ENCODE results near the gene NEGR1.

The NEGR1 gene

DNA sequence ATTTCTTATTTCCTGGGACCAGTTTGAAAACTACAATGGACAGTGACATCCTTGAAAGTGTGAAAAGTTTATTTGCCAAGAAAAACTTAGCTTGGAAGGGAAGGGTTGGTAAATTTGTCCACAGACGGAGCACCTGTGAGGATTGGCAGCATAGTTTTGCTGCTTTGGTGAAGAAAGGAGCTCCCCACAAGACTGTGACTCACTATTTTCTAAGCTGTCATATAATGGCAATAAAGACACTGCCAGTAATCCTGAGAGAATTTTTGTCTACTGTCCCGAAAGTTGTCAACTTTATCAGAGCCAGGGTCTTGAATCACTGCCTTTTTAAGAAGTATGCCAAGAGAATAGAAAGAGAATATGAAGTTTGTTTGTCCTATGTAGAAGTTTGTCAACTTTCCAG, 230.8 kb downstream of the NEGR1 start:
- H3K36me3 ChIP-seq (ENCODE audit: control insufficient read depth in 2 of 2, insufficient read depth in 2 of 2, low read length in 2 of 2), result no peaks in the 10 kb centered on the region
- H3K9me3 ChIP-seq (ENCODE audit: control insufficient read depth in 2 of 2, low read length in 2 of 2), result no peaks in the 10 kb centered on the region
- no peaks in the 10 kb centered on the region for H3K4me1 ChIP-seq (ENCODE audit: control insufficient read depth, insufficient read depth, low read length)
- H3K9ac ChIP-seq (ENCODE audit: low read length in 2 of 2), result no peak overlapping the region
- H3K27me3 ChIP-seq (ENCODE audit: control insufficient read depth in 1 of 2, insufficient read depth in 2 of 2, low read length in 2 of 2), result no peaks in the 10 kb centered on the region
- H3K4me3 ChIP-seq (ENCODE audit: low read length in 2 of 2), result no peak overlapping the region
- no peak overlapping the region for H3K27ac ChIP-seq (ENCODE audit: low read length)

DNA sequence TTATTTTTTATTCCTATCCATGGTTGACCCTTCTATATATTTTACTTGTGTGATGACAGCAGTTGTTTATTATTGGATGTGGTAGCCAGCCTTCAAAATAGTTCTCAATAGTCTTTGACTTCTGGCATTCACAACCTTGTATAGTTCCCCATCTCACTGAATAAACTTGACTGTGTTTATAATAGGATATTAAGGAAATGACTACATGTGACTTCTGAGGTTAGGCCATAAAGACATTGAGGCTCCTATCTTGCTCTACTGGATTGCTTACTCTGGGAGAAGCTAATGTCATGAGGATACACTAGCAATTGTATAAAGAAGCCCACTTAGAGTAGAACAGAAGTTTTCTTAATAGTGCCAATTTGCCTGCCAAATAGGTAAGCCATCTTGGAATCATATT, 231.8 kb downstream of the NEGR1 start:
- Histone ChIP-seq H3K27ac (ENCODE audit: low read length) (no peak overlapping the region), H3K36me3 (ENCODE audit: control insufficient read depth in 2 of 2, insufficient read depth in 2 of 2, low read length in 2 of 2) (no peaks in the 10 kb centered on the region), H3K27me3 (ENCODE audit: control insufficient read depth in 1 of 2, insufficient read depth in 2 of 2, low read length in 2 of 2) (no peaks in the 10 kb centered on the region), H3K9ac (ENCODE audit: low read length in 2 of 2) (no peak overlapping the region), H3K4me1 (ENCODE audit: control insufficient read depth, insufficient read depth, low read length) (no peaks in the 10 kb centered on the region), H3K9me3 (ENCODE audit: control insufficient read depth in 2 of 2, low read length in 2 of 2) (no peaks in the 10 kb centered on the region), H3K4me3 (ENCODE audit: low read length in 2 of 2) (no peak overlapping the region)

DNA sequence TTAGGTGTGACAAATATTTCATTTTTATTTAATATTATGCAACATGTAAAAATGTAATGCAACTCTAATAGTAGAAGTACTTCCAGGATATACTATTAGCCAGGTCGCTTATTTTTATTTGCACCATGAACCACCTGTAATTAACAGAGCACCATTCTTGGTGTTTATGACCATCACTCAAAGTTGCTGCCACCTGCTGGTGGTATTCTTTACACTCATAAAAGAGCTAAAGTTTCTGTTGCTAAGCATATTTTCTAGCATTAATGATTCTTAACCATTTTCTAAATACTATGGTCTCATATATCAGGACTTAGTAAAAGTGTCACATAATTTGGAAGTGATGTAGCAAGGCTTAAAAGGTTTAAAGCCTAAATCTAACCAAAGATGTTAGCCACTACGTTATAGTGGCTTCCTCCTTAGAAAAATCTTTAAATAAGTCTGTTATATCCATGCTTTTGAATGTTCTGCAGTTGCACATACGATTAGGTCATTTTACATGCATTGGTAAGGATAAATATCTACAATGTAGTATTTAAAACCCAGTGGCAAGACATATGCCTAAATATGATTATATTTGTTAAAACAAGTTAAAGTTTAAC, 244.5 kb downstream of the NEGR1 start:
- no peaks in the 10 kb centered on the region for H3K36me3 ChIP-seq (ENCODE audit: control insufficient read depth in 2 of 2, insufficient read depth in 2 of 2, low read length in 2 of 2)
- H3K27ac ChIP-seq (ENCODE audit: low read length), result no peak overlapping the region
- no peaks in the 10 kb centered on the region for H3K4me1 ChIP-seq (ENCODE audit: control insufficient read depth, insufficient read depth, low read length)
- no peaks in the 10 kb centered on the region for H3K9me3 ChIP-seq (ENCODE audit: control insufficient read depth in 2 of 2, low read length in 2 of 2)
- no peak overlapping the region for H3K4me3 ChIP-seq (ENCODE audit: low read length in 2 of 2)
- no peak overlapping the region for H3K9ac ChIP-seq (ENCODE audit: low read length in 2 of 2)
- no peaks in the 10 kb centered on the region for H3K27me3 ChIP-seq (ENCODE audit: control insufficient read depth in 1 of 2, insufficient read depth in 2 of 2, low read length in 2 of 2)

DNA sequence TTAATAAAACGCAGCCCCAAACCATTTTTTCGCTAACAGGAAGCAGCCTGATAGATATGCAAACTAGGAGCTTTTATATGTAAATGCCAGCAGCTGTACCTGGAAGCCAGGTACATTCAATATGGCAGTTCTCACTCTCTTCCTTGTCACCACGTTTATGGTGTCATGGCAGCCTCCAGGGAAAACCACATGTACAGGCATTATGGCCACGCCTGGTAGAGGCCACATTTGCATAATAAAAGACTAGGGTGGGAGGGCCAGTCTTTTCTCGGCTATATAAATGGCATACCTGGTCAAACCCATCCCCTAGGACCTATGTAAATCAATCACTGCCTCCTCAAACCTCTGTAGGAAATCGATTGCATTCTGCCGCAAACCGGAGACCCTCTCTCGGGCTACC, 247.5 kb downstream of the NEGR1 start:
- Histone ChIP-seq H3K4me1 (ENCODE audit: control insufficient read depth, insufficient read depth, low read length) (no peaks in the 10 kb centered on the region), H3K4me3 (ENCODE audit: low read length in 2 of 2) (no peak overlapping the region), H3K27me3 (ENCODE audit: control insufficient read depth in 1 of 2, insufficient read depth in 2 of 2, low read length in 2 of 2) (no peaks in the 10 kb centered on the region), H3K27ac (ENCODE audit: low read length) (no peak overlapping the region), H3K36me3 (ENCODE audit: control insufficient read depth in 2 of 2, insufficient read depth in 2 of 2, low read length in 2 of 2) (no peaks in the 10 kb centered on the region), H3K9ac (ENCODE audit: low read length in 2 of 2) (no peak overlapping the region), H3K9me3 (ENCODE audit: control insufficient read depth in 2 of 2, low read length in 2 of 2) (no peaks in the 10 kb centered on the region)

DNA sequence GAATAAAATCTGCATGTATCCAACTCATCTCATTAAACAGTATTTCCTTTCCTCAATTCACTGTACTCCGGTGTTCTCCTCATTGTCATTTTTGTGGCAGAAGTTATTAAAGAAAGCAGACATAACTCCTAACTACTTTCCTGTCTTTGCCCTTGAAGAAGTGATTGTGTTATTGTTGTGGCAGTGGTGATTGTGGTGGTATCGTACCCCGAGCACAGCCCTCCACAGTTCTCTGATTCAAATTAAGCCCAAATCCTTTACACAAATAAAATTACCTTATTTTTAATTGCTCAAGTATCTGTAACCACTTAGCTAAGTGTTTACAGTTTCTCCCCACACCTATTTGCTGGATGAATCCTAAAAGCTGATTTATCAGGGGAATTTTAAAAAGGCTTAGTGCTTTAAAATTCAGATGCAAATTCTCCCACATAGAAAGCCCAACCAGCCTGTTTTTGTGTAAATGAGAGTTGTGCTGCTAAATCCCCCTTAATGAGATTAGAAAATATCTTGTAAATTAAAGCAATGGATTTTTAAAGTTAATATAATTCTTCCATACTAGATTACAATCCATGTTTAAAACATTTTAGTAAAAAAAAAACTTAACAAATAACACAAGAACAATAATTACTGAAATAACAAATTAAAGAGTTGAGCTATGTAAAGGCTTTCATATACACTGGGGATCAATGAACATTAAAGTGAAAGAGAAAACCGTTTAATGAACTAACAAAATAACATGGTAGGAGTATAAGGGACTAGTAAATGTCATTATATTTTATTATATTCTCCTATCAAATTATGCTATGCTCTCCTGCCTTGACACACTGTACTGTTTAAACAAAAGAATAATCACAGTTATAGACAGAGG, 259.0 kb downstream of the NEGR1 start:
- no peaks in the 10 kb centered on the region for H3K36me3 ChIP-seq (ENCODE audit: control insufficient read depth in 2 of 2, insufficient read depth in 2 of 2, low read length in 2 of 2)
- no peak overlapping the region for H3K4me3 ChIP-seq (ENCODE audit: low read length in 2 of 2)
- H3K27me3 ChIP-seq (ENCODE audit: control insufficient read depth in 1 of 2, insufficient read depth in 2 of 2, low read length in 2 of 2), result no peaks in the 10 kb centered on the region
- H3K4me1 ChIP-seq (ENCODE audit: control insufficient read depth, insufficient read depth, low read length), result no peaks in the 10 kb centered on the region
- no peaks in the 10 kb centered on the region for H3K9me3 ChIP-seq (ENCODE audit: control insufficient read depth in 2 of 2, low read length in 2 of 2)
- no peak overlapping the region for H3K27ac ChIP-seq (ENCODE audit: low read length)
- H3K9ac ChIP-seq (ENCODE audit: low read length in 2 of 2), result no peak overlapping the region

DNA sequence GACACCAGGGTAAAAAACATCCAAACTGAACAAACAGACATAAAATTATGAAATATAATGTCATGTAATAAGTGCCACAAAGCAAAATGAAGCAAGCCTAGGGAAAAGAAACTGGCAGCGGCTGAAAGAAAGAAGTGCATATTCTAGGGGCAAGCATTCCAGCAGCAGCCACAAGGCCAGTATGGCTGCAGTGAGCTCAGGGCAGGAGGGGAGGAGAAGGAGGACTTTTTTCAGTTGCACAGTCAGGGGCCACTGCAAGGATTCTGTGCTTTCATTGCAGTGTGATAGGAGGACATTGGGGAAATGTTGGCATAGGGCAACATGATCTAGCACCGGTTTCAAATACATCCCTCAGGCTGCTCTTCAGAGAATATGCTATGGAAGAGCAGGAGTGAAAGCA, 263.8 kb downstream of the NEGR1 start:
- no peak overlapping the region for H3K4me3 ChIP-seq (ENCODE audit: low read length in 2 of 2)

DNA sequence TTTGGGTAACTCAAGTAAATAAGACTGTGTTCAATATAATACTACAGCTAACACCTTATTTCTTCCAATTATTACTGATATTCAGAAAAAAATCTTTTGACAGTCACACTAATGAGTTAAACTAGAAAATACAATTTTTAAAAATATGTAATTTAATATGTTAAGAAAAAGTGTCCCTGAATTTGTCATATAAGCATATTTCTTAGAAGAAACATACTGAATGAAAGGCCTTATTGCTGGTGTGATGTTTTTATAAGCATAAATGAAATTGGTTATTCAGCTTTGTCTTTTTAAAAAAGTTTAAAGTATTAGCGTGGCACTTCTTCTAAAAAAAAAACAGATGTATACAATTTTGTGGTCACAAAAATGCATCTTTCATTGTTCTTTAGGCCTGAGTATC, 267.3 kb downstream of the NEGR1 start:
- H3K9ac ChIP-seq (ENCODE audit: low read length in 2 of 2), result no peak overlapping the region
- H3K4me1 ChIP-seq (ENCODE audit: control insufficient read depth, insufficient read depth, low read length), result no peaks in the 10 kb centered on the region
- no peaks in the 10 kb centered on the region for H3K27me3 ChIP-seq (ENCODE audit: control insufficient read depth in 1 of 2, insufficient read depth in 2 of 2, low read length in 2 of 2)
- no peaks in the 10 kb centered on the region for H3K36me3 ChIP-seq (ENCODE audit: control insufficient read depth in 2 of 2, insufficient read depth in 2 of 2, low read length in 2 of 2)
- H3K4me3 ChIP-seq (ENCODE audit: low read length in 2 of 2), result no peak overlapping the region
- H3K9me3 ChIP-seq (ENCODE audit: control insufficient read depth in 2 of 2, low read length in 2 of 2), result no peaks in the 10 kb centered on the region
- no peak overlapping the region for H3K27ac ChIP-seq (ENCODE audit: low read length)

More for the DNA sequence above, 263.8 kb downstream of the NEGR1 start:
- H3K27ac ChIP-seq (ENCODE audit: low read length), result no peak overlapping the region
- H3K36me3 ChIP-seq (ENCODE audit: control insufficient read depth in 2 of 2, insufficient read depth in 2 of 2, low read length in 2 of 2), result no peaks in the 10 kb centered on the region
- no peak overlapping the region for H3K9ac ChIP-seq (ENCODE audit: low read length in 2 of 2)
- H3K4me1 ChIP-seq (ENCODE audit: control insufficient read depth, insufficient read depth, low read length), result no peaks in the 10 kb centered on the region
- no peaks in the 10 kb centered on the region for H3K9me3 ChIP-seq (ENCODE audit: control insufficient read depth in 2 of 2, low read length in 2 of 2)
- no peaks in the 10 kb centered on the region for H3K27me3 ChIP-seq (ENCODE audit: control insufficient read depth in 1 of 2, insufficient read depth in 2 of 2, low read length in 2 of 2)

DNA sequence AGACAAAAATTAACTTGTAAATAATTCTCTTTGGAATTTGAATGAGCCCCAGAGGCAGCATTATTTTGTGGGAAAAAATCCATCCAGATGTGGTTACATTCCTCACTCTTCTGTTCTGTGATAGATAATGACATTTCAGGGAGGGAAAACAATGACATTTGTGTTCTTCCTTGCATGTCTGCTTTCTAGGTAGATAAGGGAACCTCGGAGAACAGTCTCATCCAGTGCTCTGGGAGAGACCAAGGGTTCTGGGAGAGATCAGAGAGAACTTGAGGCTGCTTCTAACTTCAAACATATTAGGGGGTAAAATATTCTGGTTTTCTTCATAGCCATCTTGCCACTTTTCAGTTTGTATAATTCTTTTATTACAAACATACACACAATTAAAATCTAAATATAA, 269.2 kb downstream of the NEGR1 start:
- Histone ChIP-seq H3K4me3 (ENCODE audit: low read length in 2 of 2) (no peak overlapping the region), H3K4me1 (ENCODE audit: control insufficient read depth, insufficient read depth, low read length) (no peaks in the 10 kb centered on the region), H3K27ac (ENCODE audit: low read length) (no peak overlapping the region), H3K9ac (ENCODE audit: low read length in 2 of 2) (no peak overlapping the region), H3K27me3 (ENCODE audit: control insufficient read depth in 1 of 2, insufficient read depth in 2 of 2, low read length in 2 of 2) (no peaks in the 10 kb centered on the region), H3K36me3 (ENCODE audit: control insufficient read depth in 2 of 2, insufficient read depth in 2 of 2, low read length in 2 of 2) (no peaks in the 10 kb centered on the region), H3K9me3 (ENCODE audit: control insufficient read depth in 2 of 2, low read length in 2 of 2) (no peaks in the 10 kb centered on the region)

DNA sequence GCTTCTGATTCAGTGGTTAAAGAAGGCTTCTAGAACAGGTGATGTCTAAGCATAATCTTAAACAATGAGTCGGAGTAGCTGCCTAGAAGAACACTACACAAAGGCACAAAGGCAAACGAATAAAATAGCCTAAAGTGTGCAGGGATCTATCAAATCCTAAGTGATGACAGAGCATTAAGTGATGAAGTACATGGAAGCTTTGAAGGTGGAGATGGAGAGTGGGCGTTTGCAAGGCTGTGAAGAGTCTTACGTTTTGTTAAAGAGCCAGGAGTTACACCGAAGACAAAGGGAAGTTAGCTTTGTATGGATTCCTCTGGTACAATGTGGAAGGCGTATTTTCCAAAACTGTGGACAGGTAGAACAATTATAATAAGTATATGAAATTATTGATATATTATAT, 270.6 kb downstream of the NEGR1 start:
- Histone ChIP-seq H3K9me3 (ENCODE audit: control insufficient read depth in 2 of 2, low read length in 2 of 2) (no peaks in the 10 kb centered on the region), H3K9ac (ENCODE audit: low read length in 2 of 2) (no peak overlapping the region), H3K4me1 (ENCODE audit: control insufficient read depth, insufficient read depth, low read length) (no peaks in the 10 kb centered on the region), H3K27me3 (ENCODE audit: control insufficient read depth in 1 of 2, insufficient read depth in 2 of 2, low read length in 2 of 2) (no peaks in the 10 kb centered on the region), H3K4me3 (ENCODE audit: low read length in 2 of 2) (no peak overlapping the region), H3K27ac (ENCODE audit: low read length) (no peak overlapping the region), H3K36me3 (ENCODE audit: control insufficient read depth in 2 of 2, insufficient read depth in 2 of 2, low read length in 2 of 2) (no peaks in the 10 kb centered on the region)

DNA sequence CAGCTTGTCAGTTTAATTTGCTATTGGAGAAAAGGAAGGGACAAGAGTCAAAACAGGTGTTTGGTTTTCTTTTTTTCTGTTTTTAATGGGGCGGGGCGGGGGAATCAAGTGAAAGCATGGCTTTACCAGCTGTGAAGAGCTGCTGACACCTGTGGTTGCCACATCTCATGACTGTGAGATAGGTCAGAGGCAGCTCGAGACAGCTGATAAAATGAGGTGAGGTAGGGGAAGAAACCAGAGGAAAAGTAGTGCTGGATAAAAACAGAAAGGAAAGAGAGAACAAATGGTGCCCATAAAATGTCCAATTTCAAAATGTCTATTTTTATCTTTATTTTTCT, 272.3 kb downstream of the NEGR1 start:
- Histone ChIP-seq H3K36me3 (ENCODE audit: control insufficient read depth in 2 of 2, insufficient read depth in 2 of 2, low read length in 2 of 2) (no peaks in the 10 kb centered on the region), H3K4me1 (ENCODE audit: control insufficient read depth, insufficient read depth, low read length) (peaks cover 2% of the 10 kb centered on the region), H3K9ac (ENCODE audit: low read length in 2 of 2) (no peak overlapping the region), H3K4me3 (ENCODE audit: low read length in 2 of 2) (no peak overlapping the region), H3K27ac (ENCODE audit: low read length) (no peak overlapping the region), H3K9me3 (ENCODE audit: control insufficient read depth in 2 of 2, low read length in 2 of 2) (no peaks in the 10 kb centered on the region), H3K27me3 (ENCODE audit: control insufficient read depth in 1 of 2, insufficient read depth in 2 of 2, low read length in 2 of 2) (no peaks in the 10 kb centered on the region)

All from stomach smooth muscle (tissue), 2 donors.